Colonic mucosa (tissue), 4 donors: ENCODE measurements around the gene LHX3. TPM values are rescaled to one million over a fixed set of nuclear protein-coding genes. Genes with fewer than 3 reads are reported as not detected.

Experiments used
- DNase-seq: peaks from one replicate; pipeline ENCODE4 v3.0.0-alpha.2; 2020
- H3K27ac ChIP-seq: fragments of 200-600 bp; one replicate; pipeline ENCODE4 v1.8.0; 2021
- H3K27me3 ChIP-seq: fragments of 200-600 bp; one replicate; pipeline ENCODE4 v1.8.0; 2021
- H3K36me3 ChIP-seq: fragments of 200-600 bp; one replicate; pipeline ENCODE4 v1.8.0; 2021
- H3K4me1 ChIP-seq: fragments of 200-600 bp; one replicate; pipeline ENCODE4 v1.8.0; 2021; ENCODE audit warnings: mild to moderate bottlenecking
- H3K4me3 ChIP-seq: fragments of 200-600 bp; one replicate; pipeline ENCODE4 v1.8.0; 2021
- H3K9ac ChIP-seq, 2 donors: one replicate each; pipeline ENCODE4 v1.7.0; 2013; ENCODE audit warnings: control low read depth in 2 of 2, low read depth in 2 of 2, low read length in 2 of 2
- H3K9me3 ChIP-seq: fragments of 200-600 bp; one replicate; pipeline ENCODE4 v1.8.0; 2021
- intact Hi-C: fragments of 100-400 bp; cut with DNase I; formaldehyde crosslinking; loops from one replicate; pipeline ENCODE4 v1.14.1; 2022
- total RNA-seq, 2 donors: library from RNA; stranded (reverse); fragmentation: NEBNext Ultra II Directional in 1 of 2; extraction: Animal tissue kit (Norgen Biotek cat#: 25700) in 1 of 2; gene quantifications; one replicate each; pipeline ENCODE4 v1.2.1, GENCODE V29; 2021
- TF ChIP-seq, protein P1 (sequence below): fragments of 200-600 bp; IDR thresholded peaks from one replicate; pipeline ENCODE4 v1.8.0; 2022; ENCODE audit warnings: antibody characterized with exemption, mild to moderate bottlenecking
- donor health status: healthy.
- donor health status: DM: no; HTN: no; CAD: no.
- donor health status: DM: no; HTN: no; CAD: no.

Gene LHX3
- total RNA-seq, 2 donors from 2014 or later: not detected

DNA sequence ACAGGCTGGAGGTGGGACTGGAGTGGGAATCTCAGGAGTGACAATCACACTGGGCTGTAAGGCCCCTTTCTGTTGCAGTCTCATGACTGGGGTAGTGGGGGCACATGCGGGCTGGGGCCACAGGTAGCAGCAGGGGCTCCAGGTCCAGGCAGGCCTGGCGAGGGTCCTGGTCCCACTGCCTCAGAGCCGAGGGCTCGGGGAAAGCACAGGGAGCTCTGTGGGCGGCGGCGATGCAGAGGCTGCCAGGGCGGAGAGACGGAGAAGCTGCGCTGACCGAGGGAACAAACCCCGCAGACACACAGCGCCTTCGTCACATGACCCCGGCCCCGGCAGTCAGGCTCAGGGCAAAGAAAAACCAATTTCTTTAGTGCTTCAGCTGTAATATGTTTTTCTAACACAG lies 5.3 kb upstream of the LHX3 start:
- DNase-seq: no peak
- Histone ChIP-seq H3K27me3 (no peaks in the 10 kb centered on the region), H3K4me1 (no peaks in the 10 kb centered on the region), H3K9ac (no peak overlapping the region), H3K36me3 (no peaks in the 10 kb centered on the region), H3K4me3 (no peak overlapping the region), H3K27ac (no peak overlapping the region), H3K9me3 (no peaks in the 10 kb centered on the region)
- intact Hi-C loops: no loop called here
- TF ChIP-seq, protein P1, sequence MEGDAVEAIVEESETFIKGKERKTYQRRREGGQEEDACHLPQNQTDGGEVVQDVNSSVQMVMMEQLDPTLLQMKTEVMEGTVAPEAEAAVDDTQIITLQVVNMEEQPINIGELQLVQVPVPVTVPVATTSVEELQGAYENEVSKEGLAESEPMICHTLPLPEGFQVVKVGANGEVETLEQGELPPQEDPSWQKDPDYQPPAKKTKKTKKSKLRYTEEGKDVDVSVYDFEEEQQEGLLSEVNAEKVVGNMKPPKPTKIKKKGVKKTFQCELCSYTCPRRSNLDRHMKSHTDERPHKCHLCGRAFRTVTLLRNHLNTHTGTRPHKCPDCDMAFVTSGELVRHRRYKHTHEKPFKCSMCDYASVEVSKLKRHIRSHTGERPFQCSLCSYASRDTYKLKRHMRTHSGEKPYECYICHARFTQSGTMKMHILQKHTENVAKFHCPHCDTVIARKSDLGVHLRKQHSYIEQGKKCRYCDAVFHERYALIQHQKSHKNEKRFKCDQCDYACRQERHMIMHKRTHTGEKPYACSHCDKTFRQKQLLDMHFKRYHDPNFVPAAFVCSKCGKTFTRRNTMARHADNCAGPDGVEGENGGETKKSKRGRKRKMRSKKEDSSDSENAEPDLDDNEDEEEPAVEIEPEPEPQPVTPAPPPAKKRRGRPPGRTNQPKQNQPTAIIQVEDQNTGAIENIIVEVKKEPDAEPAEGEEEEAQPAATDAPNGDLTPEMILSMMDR: no peak

DNA sequence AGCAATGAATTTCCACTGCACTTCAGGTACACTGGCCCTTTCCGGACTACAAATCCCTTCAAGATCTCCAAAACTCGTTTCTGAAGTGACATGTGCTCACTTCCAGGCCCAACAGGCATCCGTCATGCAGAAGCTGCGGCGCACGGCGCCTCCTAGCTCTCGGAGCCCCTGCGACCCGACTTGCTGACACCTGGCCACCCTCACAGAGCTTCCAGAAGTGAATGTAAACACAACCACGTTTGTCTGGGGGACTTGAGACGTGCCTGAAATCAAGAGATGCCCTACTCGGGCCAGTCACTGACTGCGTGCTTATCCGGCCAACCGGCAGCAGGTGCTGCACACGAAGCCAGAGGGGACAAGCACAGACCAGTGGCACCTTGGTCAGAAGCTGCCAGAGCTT lies 4.9 kb upstream of the LHX3 start:
- no peaks in the 10 kb centered on the region for H3K4me1 ChIP-seq
- H3K36me3 ChIP-seq: no peaks in the 10 kb centered on the region
- DNase-seq: no peak
- TF ChIP-seq, protein P1: no peak
- intact Hi-C loops: no loop called here
- no peak overlapping the region for H3K4me3 ChIP-seq
- no peak overlapping the region for H3K9ac ChIP-seq
- H3K27ac ChIP-seq: no peak overlapping the region
- no peaks in the 10 kb centered on the region for H3K9me3 ChIP-seq
- peaks cover 2% of the 10 kb centered on the region for H3K27me3 ChIP-seq

DNA sequence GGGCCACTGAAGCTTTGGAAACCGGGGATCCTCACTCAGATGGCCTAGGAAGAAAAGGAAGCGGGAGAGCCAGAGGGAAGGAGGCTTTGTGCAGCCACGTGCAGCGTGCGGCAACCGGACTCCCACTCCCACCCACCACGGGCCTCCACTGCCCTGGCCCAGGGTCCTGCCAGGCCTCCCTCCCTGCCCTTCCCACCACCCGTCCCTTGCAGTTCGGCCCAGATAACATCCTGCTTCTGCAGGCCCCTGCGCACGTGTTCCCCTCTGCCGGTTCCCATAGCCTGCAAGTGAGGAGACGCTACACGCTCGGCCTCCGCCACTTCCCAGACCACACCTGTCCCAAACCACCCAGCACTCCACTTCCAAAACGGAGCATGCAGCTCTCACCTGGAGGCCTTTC lies 4.3 kb upstream of the LHX3 start:
- TF ChIP-seq, protein P1: no peak
- Histone ChIP-seq H3K4me3 (no peak overlapping the region), H3K9me3 (no peaks in the 10 kb centered on the region), H3K27me3 (peaks cover 5% of the 10 kb centered on the region), H3K9ac (no peak overlapping the region), H3K36me3 (no peaks in the 10 kb centered on the region), H3K4me1 (no peaks in the 10 kb centered on the region), H3K27ac (no peak overlapping the region)
- intact Hi-C loops: no loop called here
- DNase-seq: no peak

DNA sequence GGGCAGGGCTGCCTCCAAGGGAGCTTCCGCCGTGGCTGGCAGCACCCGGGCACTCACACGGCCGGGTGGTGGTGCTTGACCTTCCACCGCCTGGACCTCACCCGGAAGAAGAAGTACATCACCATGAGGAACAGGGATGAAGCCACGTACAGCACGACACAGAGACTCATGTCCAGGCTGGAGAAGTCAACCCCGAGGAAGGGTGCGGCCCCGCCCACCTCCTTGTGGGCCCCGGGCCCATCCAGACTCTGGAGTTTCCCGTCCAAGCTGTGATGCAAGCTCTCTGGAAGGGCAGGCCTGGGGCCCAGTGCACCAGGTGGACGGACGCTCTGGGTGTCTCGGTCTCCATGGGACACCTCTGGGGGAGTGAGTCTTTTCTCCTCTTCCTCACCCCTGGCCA lies 3.7 kb upstream of the LHX3 start:
- H3K9me3 ChIP-seq: no peaks in the 10 kb centered on the region
- intact Hi-C loops: no loop called here
- no peak overlapping the region for H3K9ac ChIP-seq
- TF ChIP-seq, protein P1: no peak
- peaks cover 11% of the 10 kb centered on the region for H3K27me3 ChIP-seq
- H3K27ac ChIP-seq: no peak overlapping the region
- H3K36me3 ChIP-seq: no peaks in the 10 kb centered on the region
- H3K4me1 ChIP-seq: no peaks in the 10 kb centered on the region
- DNase-seq: no peak
- H3K4me3 ChIP-seq: no peak overlapping the region

DNA sequence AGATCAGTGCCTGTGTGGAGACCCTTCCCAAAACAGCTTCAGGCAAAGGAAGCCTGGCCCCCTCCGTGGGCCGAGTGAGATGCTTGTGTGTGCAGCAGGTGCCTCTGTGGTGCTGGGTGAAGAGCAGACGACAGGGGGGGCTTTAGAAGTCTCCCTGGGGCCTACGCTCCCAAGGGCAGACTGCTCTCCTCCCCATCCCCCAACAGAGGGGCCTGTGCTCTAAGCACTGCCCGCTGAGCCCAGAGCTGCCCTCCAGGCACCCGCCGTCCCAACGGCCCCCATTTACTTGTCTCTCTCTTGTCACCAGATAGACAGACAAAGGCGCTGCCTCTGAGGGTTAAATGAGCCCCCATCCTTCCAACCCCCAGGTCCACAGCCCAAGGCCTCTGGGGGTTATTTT lies 2.7 kb upstream of the LHX3 start:
- H3K4me3 ChIP-seq: no peak overlapping the region
- DNase-seq: no peak
- H3K27me3 ChIP-seq: peaks cover 19% of the 10 kb centered on the region
- TF ChIP-seq, protein P1: no peak
- no peaks in the 10 kb centered on the region for H3K4me1 ChIP-seq
- H3K27ac ChIP-seq: no peak overlapping the region
- no peaks in the 10 kb centered on the region for H3K9me3 ChIP-seq
- no peaks in the 10 kb centered on the region for H3K36me3 ChIP-seq
- H3K9ac ChIP-seq: no peak overlapping the region
- intact Hi-C loops: no loop called here
